Nasal cavity respiratory epithelium epithelial cell of viscerocranial mucosa (primary cell): ENCODE results near the gene SPATA31D4. TPM values are rescaled to one million over a fixed set of nuclear protein-coding genes. Genes with fewer than 3 reads are reported as not detected.

Experiments used
- total RNA-seq: library from RNA; depleted of rRNA; stranded (reverse); fragments of >200 nt; gene quantifications from 2 replicates; pipeline ENCODE4 v1.2.3, GENCODE V29; 2014

Gene SPATA31D4
- total RNA-seq = not detected in 2 replicates

GRCh38 chr9:81928305-81928704 lies at the start of gene SPATA31D4:
TSS of gene SPATA31D4 (plus strand) at chr9:81928428. CDS start at chr9:81928514, 86 bp downstream.

GRCh38 chr9:81943393-81943792 lies 15.2 kb downstream of the SPATA31D4 start, which contains the start of gene SPATA31D3:
TSS of gene SPATA31D3 (plus strand) at chr9:81943500. CDS start at chr9:81943586, 86 bp downstream.

Other genes starting within 250 kb of the SPATA31D4 start
- gene TLE1, start 238.9 kb upstream of the SPATA31D4 start, total RNA-seq = 43.7 and 51.3 TPM in 2 replicates
- not detected in 2 replicates for gene SPATA31D3, start 15.1 kb downstream of the SPATA31D4 start, total RNA-seq
- not detected in 2 replicates for gene SPATA31D1, start 60.3 kb downstream of the SPATA31D4 start, total RNA-seq